ENCODE results near the gene PKNOX2.

Gene PKNOX2

DNA sequence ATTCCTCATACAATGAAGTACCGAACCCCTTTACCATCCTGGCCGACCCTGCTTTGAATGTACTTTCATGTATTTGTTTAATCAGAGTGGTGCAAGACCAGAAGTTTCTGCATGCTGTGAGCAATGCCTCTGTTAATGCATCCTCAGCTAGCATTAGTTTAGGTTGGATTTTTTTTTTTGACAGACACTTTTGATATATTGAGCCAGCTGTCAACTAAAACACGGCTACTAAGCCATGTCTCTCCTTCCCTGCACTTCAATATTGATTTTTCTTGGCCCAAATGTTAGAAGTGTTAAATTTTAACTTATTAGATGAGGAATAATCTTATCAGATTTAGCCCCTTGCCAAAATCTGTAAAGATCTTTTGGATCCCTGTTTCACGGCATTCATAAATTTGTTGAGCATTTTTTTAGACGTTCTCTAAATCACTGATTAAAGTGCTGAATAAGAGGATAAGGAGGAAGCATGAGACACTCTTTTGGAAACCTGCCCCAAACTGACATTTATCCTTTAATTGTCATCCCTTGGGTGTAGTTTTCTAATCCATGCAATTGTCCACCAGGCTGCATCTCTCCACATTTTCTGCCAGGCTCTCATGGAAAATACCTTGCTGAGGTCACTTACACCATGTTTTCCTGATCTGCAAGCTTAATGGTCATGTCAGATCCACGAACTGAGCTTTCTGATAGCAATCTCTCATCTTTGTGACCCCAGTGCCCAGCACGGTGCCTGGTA is 200.8 kb downstream of the PKNOX2 start:
- Mint-ChIP-seq H3K27ac (no peak overlapping the region), H3K4me1 (ENCODE audit: low read depth) (no peaks in the 10 kb centered on the region), H3K27me3 (peaks cover 1% of the 10 kb centered on the region), H3K4me3 (no peak overlapping the region), H3K36me3 (ENCODE audit: low read depth) (no peaks in the 10 kb centered on the region), H3K9me3 (no peaks in the 10 kb centered on the region)

DNA sequence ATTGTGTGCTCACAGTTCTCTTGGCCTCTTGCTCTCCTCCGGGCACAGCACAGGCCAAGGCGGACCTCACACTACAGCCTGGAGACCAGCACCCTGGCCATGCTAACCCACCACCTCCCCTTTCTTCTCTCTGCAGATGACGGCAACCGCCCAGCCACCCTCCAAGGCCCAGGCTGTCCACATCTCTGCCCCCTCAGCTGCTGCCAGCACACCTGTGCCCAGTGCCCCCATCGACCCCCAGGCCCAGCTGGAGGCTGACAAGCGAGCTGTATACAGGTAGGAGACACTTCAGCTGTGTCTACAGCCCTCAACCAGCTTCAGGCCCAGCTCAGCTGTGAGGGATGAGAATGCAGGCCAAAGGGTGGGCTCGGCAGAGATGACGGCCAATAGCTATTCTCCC is 203.2 kb downstream of the PKNOX2 start:
- H3K36me3 Mint-ChIP-seq (ENCODE audit: low read depth), result no peaks in the 10 kb centered on the region
- H3K27me3 Mint-ChIP-seq, result peaks cover 16% of the 10 kb centered on the region
- no peak overlapping the region for H3K4me3 Mint-ChIP-seq
- H3K4me1 Mint-ChIP-seq (ENCODE audit: low read depth), result no peaks in the 10 kb centered on the region
- no peak overlapping the region for H3K27ac Mint-ChIP-seq
- H3K9me3 Mint-ChIP-seq, result no peaks in the 10 kb centered on the region

DNA sequence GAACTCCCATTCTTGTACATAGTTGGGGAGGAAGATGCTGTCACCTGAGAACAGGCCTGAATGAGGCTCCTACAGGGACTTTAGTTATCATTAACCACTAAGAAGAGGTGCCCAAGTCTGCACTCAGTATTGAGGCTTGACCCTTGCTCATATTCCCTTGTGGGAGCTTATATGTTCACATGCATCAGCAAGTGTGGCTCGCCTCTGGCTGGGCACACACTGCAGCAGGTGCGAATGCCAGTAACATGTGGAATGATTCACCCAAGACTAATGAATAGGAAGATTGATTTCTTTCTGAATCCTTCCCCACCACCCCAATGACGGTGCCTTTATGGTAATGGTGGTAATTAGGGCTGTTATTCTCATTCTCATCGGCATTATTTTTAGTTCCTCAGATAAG is 204.2 kb downstream of the PKNOX2 start:
- H3K4me3 Mint-ChIP-seq, result no peak overlapping the region
- H3K9me3 Mint-ChIP-seq, result no peaks in the 10 kb centered on the region
- H3K27me3 Mint-ChIP-seq, result peaks cover 19% of the 10 kb centered on the region
- no peak overlapping the region for H3K27ac Mint-ChIP-seq
- H3K36me3 Mint-ChIP-seq (ENCODE audit: low read depth), result no peaks in the 10 kb centered on the region
- H3K4me1 Mint-ChIP-seq (ENCODE audit: low read depth), result no peaks in the 10 kb centered on the region

DNA sequence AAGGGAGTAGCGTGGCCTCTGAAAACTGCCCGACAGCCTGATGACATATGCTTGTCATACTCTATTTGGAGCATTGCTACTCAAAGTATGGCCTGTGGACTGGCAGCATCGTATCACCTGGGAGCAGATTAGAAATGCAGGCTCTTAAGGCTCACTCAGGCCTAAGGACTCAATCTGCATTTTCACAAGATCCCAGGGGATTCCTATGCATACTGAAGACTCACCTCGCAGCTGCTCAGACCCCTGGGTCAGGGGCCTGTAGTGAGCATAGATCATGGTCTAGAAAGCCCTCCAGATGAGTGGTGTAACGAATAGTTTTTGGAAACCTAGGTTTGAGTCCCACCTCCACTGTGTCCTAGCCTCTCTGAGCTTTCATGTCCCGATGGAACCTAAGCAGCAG is 205.3 kb downstream of the PKNOX2 start:
- Mint-ChIP-seq H3K27me3 (peaks cover 20% of the 10 kb centered on the region), H3K9me3 (no peaks in the 10 kb centered on the region), H3K27ac (no peak overlapping the region), H3K4me3 (no peak overlapping the region), H3K36me3 (ENCODE audit: low read depth) (no peaks in the 10 kb centered on the region), H3K4me1 (ENCODE audit: low read depth) (no peaks in the 10 kb centered on the region)

DNA sequence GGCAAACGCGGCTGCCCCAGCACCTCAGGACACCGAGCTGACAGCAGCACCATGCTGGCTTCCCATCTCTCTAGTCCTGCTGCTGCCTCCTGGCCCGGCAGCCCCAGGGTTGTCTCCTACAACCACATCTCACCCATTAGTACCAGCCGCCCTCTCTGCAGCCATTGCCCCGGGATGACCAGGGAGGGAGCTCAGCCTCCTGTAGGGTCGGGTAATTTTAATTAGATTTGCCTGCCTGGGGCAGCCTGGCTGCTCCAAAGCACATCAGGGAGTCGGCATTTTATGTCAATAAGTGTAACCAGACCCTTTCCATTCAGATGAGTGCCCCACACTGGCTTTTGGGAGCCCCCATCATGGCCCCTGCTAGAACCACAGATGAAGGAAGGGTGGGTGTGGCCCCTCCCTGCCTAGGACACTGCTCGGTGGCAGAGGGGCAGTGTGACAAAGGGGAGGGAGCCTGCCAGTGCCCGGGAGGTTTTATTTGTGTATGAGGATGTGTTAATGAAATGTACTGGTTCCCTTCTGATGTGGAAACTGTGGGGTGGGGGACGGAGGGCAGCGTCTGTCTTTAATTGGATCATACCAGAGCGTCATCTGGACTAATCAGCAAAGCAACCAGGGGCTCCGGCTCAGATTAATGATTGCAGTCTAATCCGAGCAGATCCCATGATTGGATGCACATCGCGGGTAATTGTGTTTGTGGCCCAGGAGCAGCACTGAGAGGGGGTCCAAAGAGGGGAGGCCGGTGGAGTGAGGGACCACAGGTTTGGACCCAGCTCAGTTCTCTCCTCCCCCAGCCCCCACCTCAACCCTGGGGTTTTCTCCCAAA is 206.2 kb downstream of the PKNOX2 start:
- Mint-ChIP-seq H3K4me3 (no peak overlapping the region), H3K27ac (no peak overlapping the region), H3K36me3 (ENCODE audit: low read depth) (no peaks in the 10 kb centered on the region), H3K27me3 (peaks cover 27% of the 10 kb centered on the region), H3K4me1 (ENCODE audit: low read depth) (no peaks in the 10 kb centered on the region), H3K9me3 (no peaks in the 10 kb centered on the region)

DNA sequence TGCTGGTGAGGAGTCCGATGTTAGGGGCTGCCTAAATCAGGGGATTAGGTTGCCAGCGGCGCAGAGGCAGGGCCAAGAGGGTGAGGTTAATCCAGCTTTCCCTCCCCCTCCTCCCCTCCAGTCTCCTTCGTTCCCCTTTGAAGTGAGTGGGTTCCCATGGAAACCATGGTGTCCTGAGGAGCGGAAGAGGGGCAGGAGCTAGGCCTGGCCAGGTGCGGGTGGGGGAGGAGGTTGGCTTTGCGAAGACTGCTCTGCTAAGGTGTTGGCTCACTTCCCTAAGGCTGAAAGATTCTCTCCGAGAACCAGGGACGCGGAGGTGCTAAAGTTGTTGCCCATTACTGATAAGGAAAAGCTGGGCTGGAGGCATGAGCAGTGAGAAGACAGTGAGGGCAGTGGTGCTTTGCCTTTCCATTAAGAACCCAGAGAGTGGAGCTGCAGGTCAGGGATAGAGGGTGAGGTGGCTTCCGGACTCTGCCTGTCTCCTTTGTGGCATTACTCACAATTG is 206.9 kb downstream of the PKNOX2 start:
- Mint-ChIP-seq H3K36me3 (ENCODE audit: low read depth) (no peaks in the 10 kb centered on the region), H3K9me3 (no peaks in the 10 kb centered on the region), H3K4me3 (no peak overlapping the region), H3K4me1 (ENCODE audit: low read depth) (no peaks in the 10 kb centered on the region), H3K27ac (no peak overlapping the region), H3K27me3 (peaks cover 30% of the 10 kb centered on the region)

DNA sequence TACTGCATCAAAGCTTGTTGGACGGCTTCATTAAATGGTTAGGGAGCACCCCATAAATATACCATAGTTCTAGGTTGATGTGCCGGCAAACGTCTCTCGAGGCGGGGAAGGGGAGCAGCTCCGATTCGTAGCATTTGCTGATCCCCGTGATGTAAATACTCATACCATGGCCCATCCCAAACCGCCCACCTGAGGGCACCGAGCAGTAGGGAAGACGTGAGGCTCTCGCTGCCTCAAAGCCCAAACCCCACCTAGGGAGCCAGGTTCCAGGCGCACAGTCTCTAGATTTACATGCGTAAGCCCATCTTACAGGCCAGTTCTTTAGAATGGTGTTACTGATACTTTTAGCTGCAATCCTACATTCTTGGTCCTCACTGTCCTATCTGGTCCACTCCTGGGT is 207.5 kb downstream of the PKNOX2 start:
- H3K27me3 Mint-ChIP-seq, result peaks cover 34% of the 10 kb centered on the region
- no peaks in the 10 kb centered on the region for H3K36me3 Mint-ChIP-seq (ENCODE audit: low read depth)
- no peak overlapping the region for H3K27ac Mint-ChIP-seq
- no peaks in the 10 kb centered on the region for H3K9me3 Mint-ChIP-seq
- no peaks in the 10 kb centered on the region for H3K4me1 Mint-ChIP-seq (ENCODE audit: low read depth)
- H3K4me3 Mint-ChIP-seq, result no peak overlapping the region

DNA sequence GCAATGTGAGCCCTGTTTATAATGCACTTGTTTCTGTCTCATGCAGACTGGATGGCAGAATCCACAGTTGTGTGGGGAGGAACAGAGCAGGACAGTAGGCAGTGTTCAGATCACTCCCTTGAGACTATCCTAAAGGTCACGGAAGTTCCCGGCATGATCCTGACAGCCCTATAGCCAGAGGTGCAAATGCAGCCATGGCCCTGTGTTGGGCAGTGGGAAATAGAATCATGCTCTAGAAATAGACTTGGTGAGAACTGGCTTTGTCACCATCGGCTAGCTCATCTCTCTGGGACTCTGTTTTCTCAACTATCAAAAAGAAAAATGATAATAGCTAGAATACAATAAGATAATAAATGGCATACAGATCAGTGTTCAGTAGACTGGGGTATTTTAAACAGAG is 208.4 kb downstream of the PKNOX2 start:
- Mint-ChIP-seq H3K27ac (no peak overlapping the region), H3K4me3 (no peak overlapping the region)

DNA sequence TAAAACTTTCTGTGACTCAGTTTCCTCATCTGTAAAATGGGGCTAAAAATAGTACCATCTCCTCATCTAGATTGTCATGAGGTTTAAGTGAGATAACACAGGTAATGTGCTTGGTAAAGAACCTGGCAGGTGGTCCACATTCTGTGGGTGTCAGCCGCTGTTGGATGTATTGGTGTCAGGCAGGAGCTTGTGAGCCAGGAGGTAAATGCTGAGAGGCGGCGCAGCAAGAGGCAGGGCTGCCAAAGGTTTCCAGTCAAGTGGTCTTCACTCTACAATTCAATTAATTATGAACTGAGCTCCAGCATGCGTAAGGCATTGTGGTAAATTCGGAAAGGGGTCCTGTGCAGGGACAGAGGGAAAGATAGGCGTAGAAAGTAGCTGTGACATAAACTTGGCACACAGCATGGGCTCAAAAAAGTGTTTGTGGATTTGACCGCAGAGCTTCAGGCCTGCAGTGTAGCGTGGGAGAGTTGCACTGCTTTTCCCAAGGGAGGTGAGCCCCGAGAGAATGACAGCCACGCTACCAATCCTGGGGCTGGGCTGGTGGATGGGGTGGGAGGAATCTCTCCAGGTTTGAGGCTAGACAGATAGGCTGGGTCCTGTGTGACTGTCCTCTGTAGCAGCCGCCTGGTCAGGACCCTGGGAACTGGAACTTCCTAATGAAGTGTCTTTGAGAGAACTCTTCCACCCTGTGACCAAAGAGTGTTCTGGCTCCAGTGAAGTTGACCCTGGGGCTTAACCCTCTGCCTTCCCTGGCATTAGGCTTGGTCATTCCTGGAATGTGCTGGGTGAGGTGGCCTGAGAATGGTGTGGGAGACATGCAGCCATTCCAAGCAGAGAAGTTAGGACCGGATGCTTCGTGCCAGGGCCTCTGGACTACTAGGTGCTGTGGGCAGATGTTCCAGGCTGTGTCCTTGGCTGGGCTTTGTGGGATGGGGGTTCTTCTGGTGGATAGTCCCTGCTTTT is 209.2 kb downstream of the PKNOX2 start:
- H3K27ac Mint-ChIP-seq, result no peak overlapping the region
- H3K4me3 Mint-ChIP-seq, result no peak overlapping the region
- H3K27me3 Mint-ChIP-seq, result peaks cover 41% of the 10 kb centered on the region

More for the DNA sequence above, 208.4 kb downstream of the PKNOX2 start:
- H3K27me3 Mint-ChIP-seq, result peaks cover 41% of the 10 kb centered on the region
- no peaks in the 10 kb centered on the region for H3K9me3 Mint-ChIP-seq
- no peaks in the 10 kb centered on the region for H3K4me1 Mint-ChIP-seq (ENCODE audit: low read depth)
- H3K36me3 Mint-ChIP-seq (ENCODE audit: low read depth), result no peaks in the 10 kb centered on the region

DNA sequence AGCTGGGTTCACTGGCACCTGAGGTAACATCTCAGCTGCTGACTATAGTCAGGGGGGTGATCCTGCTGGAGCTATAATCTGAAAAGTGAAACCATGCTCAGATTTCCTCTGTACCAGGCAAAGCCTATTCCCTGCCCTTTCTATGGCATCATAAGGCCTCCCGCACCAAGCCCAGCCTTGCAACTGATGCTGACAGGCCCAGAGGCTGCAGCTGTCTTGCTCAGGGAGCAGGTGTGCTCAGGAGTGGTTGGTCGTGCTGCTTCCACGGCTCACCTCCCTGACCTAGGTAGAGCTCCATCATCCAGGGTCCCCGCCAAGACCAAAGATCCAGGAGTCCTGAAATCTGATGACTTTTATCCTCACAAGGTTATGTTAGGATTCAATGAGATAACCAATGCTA is 209.8 kb downstream of the PKNOX2 start:
- Mint-ChIP-seq H3K36me3 (ENCODE audit: low read depth) (no peaks in the 10 kb centered on the region), H3K27ac (no peak overlapping the region), H3K27me3 (peaks cover 41% of the 10 kb centered on the region), H3K4me3 (no peak overlapping the region), H3K9me3 (no peaks in the 10 kb centered on the region), H3K4me1 (ENCODE audit: low read depth) (no peaks in the 10 kb centered on the region)

More for the DNA sequence above, 209.2 kb downstream of the PKNOX2 start:
- no peaks in the 10 kb centered on the region for H3K4me1 Mint-ChIP-seq (ENCODE audit: low read depth)
- H3K36me3 Mint-ChIP-seq (ENCODE audit: low read depth), result no peaks in the 10 kb centered on the region
- no peaks in the 10 kb centered on the region for H3K9me3 Mint-ChIP-seq

DNA sequence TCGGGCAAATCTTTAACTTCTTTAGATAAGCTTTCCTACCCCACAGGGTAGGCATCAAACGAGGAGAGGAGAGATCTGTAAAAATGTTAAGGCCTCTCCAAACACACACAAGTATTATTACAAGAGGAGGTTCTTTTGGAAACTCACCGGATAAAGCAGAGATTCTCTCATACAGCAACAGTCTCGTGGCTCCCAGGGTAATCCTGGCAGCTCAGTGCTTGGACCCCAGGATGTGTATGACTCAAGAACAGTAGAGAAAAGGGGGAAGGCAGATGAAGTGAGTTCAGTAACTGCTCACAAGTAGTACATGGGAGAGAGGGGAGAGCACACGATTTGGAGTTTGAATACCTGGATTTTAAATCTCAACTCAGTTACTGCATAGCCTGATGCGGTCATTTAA is 210.6 kb downstream of the PKNOX2 start:
- peaks cover 41% of the 10 kb centered on the region for H3K27me3 Mint-ChIP-seq

DNA sequence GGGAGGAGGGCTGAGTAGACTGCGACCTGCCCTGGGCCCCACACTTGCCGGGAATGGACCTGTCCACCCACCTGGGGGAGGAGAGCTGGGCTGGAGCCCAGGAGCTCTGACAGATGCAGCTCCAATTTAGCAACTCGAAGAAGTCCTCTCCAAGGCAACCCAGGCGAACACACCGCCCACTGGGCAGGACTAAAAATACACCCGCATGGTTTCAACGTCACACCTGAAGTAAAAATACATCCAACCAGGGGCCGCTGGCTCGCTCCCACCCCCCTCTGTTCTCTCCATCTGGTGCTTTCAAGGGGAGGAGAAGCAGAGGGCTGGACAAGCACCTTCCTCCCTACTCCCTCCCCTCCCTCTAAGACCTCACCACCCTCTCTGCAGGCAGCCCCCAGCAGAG is 211.6 kb downstream of the PKNOX2 start:
- Mint-ChIP-seq H3K27ac (no peak overlapping the region), H3K27me3 (peaks cover 36% of the 10 kb centered on the region), H3K4me3 (no peak overlapping the region), H3K9me3 (no peaks in the 10 kb centered on the region), H3K4me1 (ENCODE audit: low read depth) (no peaks in the 10 kb centered on the region), H3K36me3 (ENCODE audit: low read depth) (no peaks in the 10 kb centered on the region)

More for the DNA sequence above, 210.6 kb downstream of the PKNOX2 start:
- Mint-ChIP-seq H3K4me1 (ENCODE audit: low read depth) (no peaks in the 10 kb centered on the region), H3K36me3 (ENCODE audit: low read depth) (no peaks in the 10 kb centered on the region), H3K9me3 (no peaks in the 10 kb centered on the region), H3K4me3 (no peak overlapping the region), H3K27ac (no peak overlapping the region)

DNA sequence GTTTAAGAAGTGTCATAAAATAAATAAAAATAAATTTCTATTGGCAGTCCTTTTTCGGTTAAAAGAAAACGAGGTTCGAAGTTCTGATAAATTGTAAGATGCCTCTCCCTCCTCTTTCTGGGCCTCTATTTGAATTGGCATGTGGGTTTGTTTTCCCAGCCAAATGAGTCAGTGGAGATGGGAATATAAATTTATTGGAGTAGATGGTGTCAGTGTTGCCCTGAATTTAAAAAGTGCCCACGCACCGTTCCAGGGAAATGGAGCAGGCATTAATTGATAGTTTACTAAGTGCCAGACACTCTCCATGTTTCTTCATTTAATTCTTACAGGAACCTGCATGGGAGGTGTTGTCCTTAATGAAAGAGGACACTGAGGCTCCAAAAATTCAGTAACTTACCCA is 212.3 kb downstream of the PKNOX2 start:
- no peak overlapping the region for H3K27ac Mint-ChIP-seq
- H3K27me3 Mint-ChIP-seq, result peaks cover 36% of the 10 kb centered on the region

DNA sequence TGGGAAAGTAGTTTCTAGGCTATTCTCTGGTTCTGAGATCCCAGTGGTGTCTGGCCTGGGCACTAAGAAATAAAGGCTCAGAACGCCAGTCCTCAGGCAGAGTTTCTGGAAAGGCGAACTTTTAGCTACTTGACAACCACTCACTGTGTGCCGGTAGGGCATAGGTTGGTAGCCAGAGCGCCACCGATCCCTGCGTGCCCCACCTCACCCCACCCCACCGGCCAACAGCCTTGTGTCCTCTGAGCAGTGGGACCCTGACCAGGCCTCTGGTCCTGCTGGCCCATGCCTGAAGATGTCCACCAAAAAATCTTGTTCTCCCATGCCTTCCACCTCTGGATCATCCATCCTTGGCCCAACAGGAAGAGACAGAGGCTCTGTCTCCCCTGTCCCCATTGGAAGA is 213.5 kb downstream of the PKNOX2 start:
- Mint-ChIP-seq H3K27me3 (peaks cover 36% of the 10 kb centered on the region), H3K4me1 (ENCODE audit: low read depth) (no peaks in the 10 kb centered on the region), H3K9me3 (no peaks in the 10 kb centered on the region)

More for the DNA sequence above, 212.3 kb downstream of the PKNOX2 start:
- Mint-ChIP-seq H3K4me1 (ENCODE audit: low read depth) (no peaks in the 10 kb centered on the region), H3K9me3 (no peaks in the 10 kb centered on the region), H3K36me3 (ENCODE audit: low read depth) (no peaks in the 10 kb centered on the region), H3K4me3 (no peak overlapping the region)

More for the DNA sequence above, 213.5 kb downstream of the PKNOX2 start:
- Mint-ChIP-seq H3K27ac (no peak overlapping the region), H3K36me3 (ENCODE audit: low read depth) (no peaks in the 10 kb centered on the region), H3K4me3 (no peak overlapping the region)
